Neural cell (in vitro differentiated cells): ENCODE results near the gene C2orf49.

Experiments used
- CTCF ChIP-seq: fragments of 450-650 bp; IDR thresholded peaks from 2 replicates; pipeline ENCODE4 v1.5.1; 2014; ENCODE audit warnings: antibody characterized with exemption, mild to moderate bottlenecking, moderate library complexity; ENCODE audit not compliant: poor library complexity, severe bottlenecking
- EZH2 ChIP-seq: fragments of 200-600, 300-800 bp; shearing (Covaris generic), sonication (generic); IDR thresholded peaks from 2 replicates; pipeline ENCODE4 v1.6.1; 2014; ENCODE audit warnings: antibody characterized with exemption, low read length, borderline replicate concordance, mild to moderate bottlenecking; ENCODE audit not compliant: insufficient read depth, poor library complexity, severe bottlenecking
- MXI1 ChIP-seq: fragments of 450-650 bp; conservative IDR thresholded peaks from 2 replicates; pipeline ENCODE4 v1.6.1; 2014; ENCODE audit warnings: antibody characterized with exemption, mild to moderate bottlenecking; ENCODE audit not compliant: poor library complexity, severe bottlenecking
- POLR2AphosphoS5 ChIP-seq: IDR thresholded peaks from 2 replicates; pipeline ENCODE4 v1.6.1; 2012
- RAD21 ChIP-seq: fragments of 450-650 bp; conservative IDR thresholded peaks from 2 replicates; pipeline ENCODE4 v1.6.1; 2014; ENCODE audit warnings: antibody characterized with exemption, mild to moderate bottlenecking, moderate library complexity

GRCh38 chr2:105288133-105288532 lies 49.2 kb upstream of the C2orf49 start:
- TF ChIP-seq CTCF (no peak), POLR2AphosphoS5 (no peak), EZH2 (no peak), MXI1 (no peak), RAD21 (no peak)
